Upper lobe of left lung (tissue), 6 donors: ENCODE data around the gene BIRC7. TPM values are rescaled to one million over a fixed set of nuclear protein-coding genes. Genes with fewer than 3 reads are reported as not detected.

Experiments used
- ATAC-seq, 2 donors: fragments of 200-7000 bp; cut with Tn5 transposase; one replicate each; pipeline ENCODE4 v1.9.1; 2022; ENCODE audit warnings: mild to moderate bottlenecking in 2 of 2, moderate library complexity in 2 of 2; ENCODE audit not compliant: low FRiP score in 2 of 2
- DNase-seq, 2 donors: peaks; one replicate each; pipeline ENCODE4 v3.0.0-alpha.2; 2019 to 2020
- H3K27ac ChIP-seq, 4 donors: fragments of 200-600 bp; sonication (generic); one replicate each; pipeline ENCODE4 v1.5.1; 2016 to 2019
- H3K27me3 ChIP-seq, 4 donors: fragments of 200-600 bp; sonication (generic); one replicate each; pipeline ENCODE4 v1.5.1; 2017 to 2019
- H3K36me3 ChIP-seq, 4 donors: fragments of 200-600 bp; sonication (generic); one replicate each; pipeline ENCODE4 v1.5.1; 2016 to 2019
- H3K4me1 ChIP-seq, 4 donors: fragments of 200-600 bp; sonication (generic); one replicate each; pipeline ENCODE4 v1.5.1; 2018 to 2019
- H3K4me3 ChIP-seq, 4 donors: fragments of 200-600 bp; sonication (generic); one replicate each; pipeline ENCODE4 v1.5.1; 2017 to 2019; ENCODE audit warnings: mild to moderate bottlenecking in 2 of 4, moderate library complexity in 1 of 4
- H3K9me3 ChIP-seq, 4 donors: fragments of 200-600 bp; sonication (generic); one replicate each; pipeline ENCODE4 v1.5.1; 2018 to 2019
- CTCF ChIP-seq, 6 experiments: fragments of 450-650 bp in 4 of 6; fragments of 200-600 bp in 2 of 6; sonication (generic) in 2 of 6; IDR thresholded peaks; one replicate each; pipeline ENCODE4 v1.5.1; 2016 to 2019; ENCODE audit warnings: antibody characterized with exemption in 6 of 6
- EP300 ChIP-seq, 4 donors: sonication (generic); formaldehyde crosslinking; IDR thresholded peaks; one replicate each; pipeline ENCODE4 v1.5.1; 2017; ENCODE audit warnings: antibody characterized with exemption in 4 of 4, control low read depth in 2 of 4
- POLR2A ChIP-seq, 4 donors: fragments of 450-650 bp; IDR thresholded peaks; one replicate each; pipeline ENCODE4 v1.5.1; 2016 to 2017; ENCODE audit warnings: antibody characterized with exemption in 4 of 4, mild to moderate bottlenecking in 2 of 4
- POLR2AphosphoS5 ChIP-seq, 2 donors: sonication (generic); formaldehyde crosslinking; IDR thresholded peaks; one replicate each; pipeline ENCODE4 v1.5.1; 2017; ENCODE audit warnings: antibody characterized with exemption in 2 of 2
- WGBS, 2 donors: methylation state at CpG; one replicate each; pipeline ENCODE4 v1.1.5; 2017 to 2018; 5-methylcytosine and 5-hydroxymethylcytosine counted together
- total RNA-seq, 6 donors: library from RNA; depleted of rRNA in 4 of 6; stranded (reverse); fragments of >200 nt in 4 of 6; gene quantifications; one replicate each; pipeline versions ENCODE4 v1.1.0 to v1.2.1, GENCODE V29; 2016 to 2021
- donor health status: DM: no; HTN: no; CAD: no; lungs with moderate emphysema.
- donor health status: DM: no; HTN: yes; CAD: no; lungs with severe emphysema.

BIRC7 gene
- total RNA-seq, 6 donors from 2014 or later: 1.3 to 15.0 (median 2.8) TPM; not detected in 2

- no peak for TF ChIP-seq EP300 (IDR thresholded peaks at IDR 0.05)
- TF ChIP-seq POLR2AphosphoS5 (IDR thresholded peaks at IDR 0.05): no peak
- TF ChIP-seq POLR2A (IDR thresholded peaks at IDR 0.05): no peak
- no peak for TF ChIP-seq CTCF (IDR thresholded peaks at IDR 0.05)
- ATAC-seq: no peak
- WGBS, 2 donors: 94 to 100% methylated on average over 2 to 5 of the region's 5 CpGs
These were observed 31.3 kb upstream of the BIRC7 start for GRCh38 chr20:63204362-63204761.

GRCh38 chr20:63205896-63206295 lies 29.8 kb upstream of the BIRC7 start:
- WGBS, 2 donors: 85 to 91% methylated on average over 7 to 10 of the region's 10 CpGs
- no peak overlapping the region for H3K4me3 ChIP-seq
- ATAC-seq: no peak
- no peaks in the 10 kb centered on the region for H3K27me3 ChIP-seq
- no peak overlapping the region for H3K27ac ChIP-seq
- H3K4me1 ChIP-seq: peaks cover 0 to 11% (median 8%) of the 10 kb centered on the region in 4 donors
- no peaks in the 10 kb centered on the region for H3K9me3 ChIP-seq
- peaks cover 22 to 98% (median 85%) of the 10 kb centered on the region in 4 donors for H3K36me3 ChIP-seq
- peak in 1 of 2 donors; percentile 36 for DNase-seq
- TF ChIP-seq EP300 (IDR thresholded peaks at IDR 0.05) (no peak), POLR2A (IDR thresholded peaks at IDR 0.05) (no peak), POLR2AphosphoS5 (IDR thresholded peaks at IDR 0.05) (no peak), CTCF (IDR thresholded peaks at IDR 0.05) (no peak)

More at GRCh38 chr20:63204362-63204761, 31.3 kb upstream of the BIRC7 start:
- Histone ChIP-seq H3K4me1 (peaks cover 0 to 7% (median 3%) of the 10 kb centered on the region in 4 donors), H3K4me3 (no peak overlapping the region), H3K9me3 (no peaks in the 10 kb centered on the region), H3K36me3 (peaks cover 22 to 85% (median 76%) of the 10 kb centered on the region in 4 donors), H3K27me3 (no peaks in the 10 kb centered on the region), H3K27ac (no peak overlapping the region)
- no peak for DNase-seq

- ATAC-seq (no peak), DNase-seq (no peak)
- no peaks in the 10 kb centered on the region for H3K9me3 ChIP-seq
- H3K4me3 ChIP-seq: no peak overlapping the region
- peaks cover 0 to 14% (median 7%) of the 10 kb centered on the region in 4 donors for H3K4me1 ChIP-seq
- WGBS, 2 donors: 88 to 94% methylated on average over 9 to 11 of the region's 11 CpGs
- H3K36me3 ChIP-seq: peaks cover 26 to 98% (median 80%) of the 10 kb centered on the region in 4 donors
- H3K27ac ChIP-seq: no peak overlapping the region
- H3K27me3 ChIP-seq: no peaks in the 10 kb centered on the region
- TF ChIP-seq POLR2A (IDR thresholded peaks at IDR 0.05) (no peak), POLR2AphosphoS5 (IDR thresholded peaks at IDR 0.05) (no peak), CTCF (IDR thresholded peaks at IDR 0.05) (no peak), EP300 (IDR thresholded peaks at IDR 0.05) (no peak)
These were observed 28.8 kb upstream of the BIRC7 start for GRCh38 chr20:63206878-63207277.

- ATAC-seq (no peak), DNase-seq (no peak)
- Histone ChIP-seq H3K27me3 (no peaks in the 10 kb centered on the region), H3K36me3 (peaks cover 10 to 98% (median 79%) of the 10 kb centered on the region in 4 donors), H3K4me3 (no peak overlapping the region), H3K4me1 (peaks cover 10 to 28% (median 22%) of the 10 kb centered on the region in 4 donors), H3K9me3 (no peaks in the 10 kb centered on the region), H3K27ac (no peak overlapping the region)
- 74 to 84% methylated on average over 4 to 6 of the region's 6 CpGs for WGBS, 2 donors
- TF ChIP-seq CTCF (IDR thresholded peaks at IDR 0.05) (no peak), EP300 (IDR thresholded peaks at IDR 0.05) (no peak), POLR2A (IDR thresholded peaks at IDR 0.05) (no peak), POLR2AphosphoS5 (IDR thresholded peaks at IDR 0.05) (no peak)
These were observed 27.3 kb upstream of the BIRC7 start for GRCh38 chr20:63208346-63208909.
